ENCODE data around the gene ADRA2A.
A peak's percentile ranks its signal among the peaks of the same experiment; 100 is the strongest.

Gene ADRA2A

GRCh38 chr10:111122127-111122526 lies 45.3 kb downstream of the ADRA2A start (continued):
- TF ChIP-seq ATF2 (tag by site-specific recombination; IDR thresholded peaks at IDR 0.05; ENCODE audit: low read depth) (no peak), ZBTB26 (tag by site-specific recombination; optimal IDR thresholded peaks at IDR 0.05) (no peak), ZNF704 (tag by site-specific recombination; IDR thresholded peaks at IDR 0.05) (no peak), ZNF549 (tag by site-specific recombination; IDR thresholded peaks at IDR 0.05) (no peak), ZNF530 (tag by site-specific recombination; IDR thresholded peaks at IDR 0.05; ENCODE audit: low read depth) (no peak), GLI4 (tag by site-specific recombination; IDR thresholded peaks at IDR 0.05) (no peak), ZNF132 (tag by site-specific recombination; IDR thresholded peaks at IDR 0.05; ENCODE audit: borderline replicate concordance) (no peak), ZNF621 (tag by site-specific recombination; IDR thresholded peaks at IDR 0.05) (no peak), ZFP3 (tag by site-specific recombination; IDR thresholded peaks at IDR 0.05; ENCODE audit: low read depth) (no peak), WT1 (tag by site-specific recombination; IDR thresholded peaks at IDR 0.05) (no peak)

- Histone ChIP-seq H3K27ac (ENCODE audit: extremely low read depth, low read depth, low read length) (no peak overlapping the region), H3K4me1 (ENCODE audit: control insufficient read depth, insufficient read depth, low read length) (no peaks in the 10 kb centered on the region; the same call in 1 of the 2 replicates), H3K36me3 (ENCODE audit: control insufficient read depth in 2 of 2, insufficient read depth in 1 of 2, low read length in 2 of 2) (no peaks in the 10 kb centered on the region), H3K4me3 (ENCODE audit: low read depth, low read length) (no peak overlapping the region), H3K9me3 (ENCODE audit: control insufficient read depth, insufficient read depth, low read depth, low read length) (no peaks in the 10 kb centered on the region; the same call in 1 of the 2 replicates)
- TF ChIP-seq ZNF76 (tag by site-specific recombination; IDR thresholded peaks at IDR 0.05; ENCODE audit: borderline replicate concordance, low read depth): no peak
- TF ChIP-seq ZFHX2 (tag by site-specific recombination; conservative IDR thresholded peaks at IDR 0.05): no peak
- no peak for TF ChIP-seq ZBTB10 (tag by site-specific recombination; IDR thresholded peaks at IDR 0.05)
- no peak for TF ChIP-seq ZSCAN4 (tag by site-specific recombination; IDR thresholded peaks at IDR 0.05)
- TF ChIP-seq ZNF585B (tag by site-specific recombination; IDR thresholded peaks at IDR 0.05): no peak
- ChIA-PET POLR2A (no interaction called here), CTCF (interaction anchor here (0.6 kb wide), 1 partner anchor 29 kb away, joined by 3 read pairs; no protein-coding TSS in a partner anchor)
Observed at GRCh38 chr10:111123883-111124282, 47.1 kb downstream of the ADRA2A start.

GRCh38 chr10:111125102-111125501 lies 48.3 kb downstream of the ADRA2A start:
- no peak overlapping the region for H3K27ac ChIP-seq (ENCODE audit: extremely low read depth, low read depth, low read length)
- no peak for TF ChIP-seq ZNF394 (tag by site-specific recombination; IDR thresholded peaks at IDR 0.05; ENCODE audit: borderline replicate concordance)
- peak; percentile 70 for TF ChIP-seq ZNF623 (tag by site-specific recombination; IDR thresholded peaks at IDR 0.05)
- H3K4me3 ChIP-seq (ENCODE audit: low read depth, low read length): no peak overlapping the region
- H3K36me3 ChIP-seq (ENCODE audit: control insufficient read depth in 2 of 2, insufficient read depth in 1 of 2, low read length in 2 of 2): no peaks in the 10 kb centered on the region
- ChIA-PET POLR2A (no interaction called here), CTCF (interaction anchor here (0.7 kb wide), 1 partner anchor 789 kb away, joined by 4 read pairs; no protein-coding TSS in a partner anchor)
- H3K4me1 ChIP-seq (ENCODE audit: control insufficient read depth, insufficient read depth, low read length): no peaks in the 10 kb centered on the region; the same call in 1 of the 2 replicates
- no peaks in the 10 kb centered on the region; the same call in 1 of the 2 replicates for H3K9me3 ChIP-seq (ENCODE audit: control insufficient read depth, insufficient read depth, low read depth, low read length)

Data from HEK293 (cell line).